ENCODE results near the gene GEMIN5. TPM values are rescaled to one million over a fixed set of nuclear protein-coding genes. Genes with fewer than 3 reads are reported as not detected.

The GEMIN5 gene
- total and polyA plus RNA-seq, 2 of the 13 experiments (the other 11 are each of a cell fraction or from before 2014, with no cell fraction given), result 6.6 to 28.6 TPM

- TF ChIP-seq, protein P1, sequence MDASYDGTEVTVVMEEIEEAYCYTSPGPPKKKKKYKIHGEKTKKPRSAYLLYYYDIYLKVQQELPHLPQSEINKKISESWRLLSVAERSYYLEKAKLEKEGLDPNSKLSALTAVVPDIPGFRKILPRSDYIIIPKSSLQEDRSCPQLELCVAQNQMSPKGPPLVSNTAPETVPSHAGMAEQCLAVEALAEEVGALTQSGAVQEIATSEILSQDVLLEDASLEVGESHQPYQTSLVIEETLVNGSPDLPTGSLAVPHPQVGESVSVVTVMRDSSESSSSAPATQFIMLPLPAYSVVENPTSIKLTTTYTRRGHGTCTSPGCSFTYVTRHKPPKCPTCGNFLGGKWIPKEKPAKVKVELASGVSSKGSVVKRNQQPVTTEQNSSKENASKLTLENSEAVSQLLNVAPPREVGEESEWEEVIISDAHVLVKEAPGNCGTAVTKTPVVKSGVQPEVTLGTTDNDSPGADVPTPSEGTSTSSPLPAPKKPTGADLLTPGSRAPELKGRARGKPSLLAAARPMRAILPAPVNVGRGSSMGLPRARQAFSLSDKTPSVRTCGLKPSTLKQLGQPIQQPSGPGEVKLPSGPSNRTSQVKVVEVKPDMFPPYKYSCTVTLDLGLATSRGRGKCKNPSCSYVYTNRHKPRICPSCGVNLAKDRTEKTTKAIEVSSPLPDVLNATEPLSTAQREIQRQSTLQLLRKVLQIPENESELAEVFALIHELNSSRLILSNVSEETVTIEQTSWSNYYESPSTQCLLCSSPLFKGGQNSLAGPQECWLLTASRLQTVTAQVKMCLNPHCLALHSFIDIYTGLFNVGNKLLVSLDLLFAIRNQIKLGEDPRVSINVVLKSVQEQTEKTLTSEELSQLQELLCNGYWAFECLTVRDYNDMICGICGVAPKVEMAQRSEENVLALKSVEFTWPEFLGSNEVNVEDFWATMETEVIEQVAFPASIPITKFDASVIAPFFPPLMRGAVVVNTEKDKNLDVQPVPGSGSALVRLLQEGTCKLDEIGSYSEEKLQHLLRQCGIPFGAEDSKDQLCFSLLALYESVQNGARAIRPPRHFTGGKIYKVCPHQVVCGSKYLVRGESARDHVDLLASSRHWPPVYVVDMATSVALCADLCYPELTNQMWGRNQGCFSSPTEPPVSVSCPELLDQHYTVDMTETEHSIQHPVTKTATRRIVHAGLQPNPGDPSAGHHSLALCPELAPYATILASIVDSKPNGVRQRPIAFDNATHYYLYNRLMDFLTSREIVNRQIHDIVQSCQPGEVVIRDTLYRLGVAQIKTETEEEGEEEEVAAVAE (CRISPR knock-in tag; IDR thresholded peaks at IDR 0.05; ENCODE audit: borderline replicate concordance), result no peak
- peak; percentile 49; the same call in 1 of the 2 replicates for TF ChIP-seq ATF7-NPFF (CRISPR knock-in tag; IDR thresholded peaks at IDR 0.05; ENCODE audit: low read depth)
- TF ChIP-seq ZNF616 (CRISPR knock-in tag; IDR thresholded peaks at IDR 0.05; ENCODE audit: low read depth), result no peak
- no peak for TF ChIP-seq ZNF773 (CRISPR knock-in tag; IDR thresholded peaks at IDR 0.05; ENCODE audit: borderline replicate concordance)
- no peak for TF ChIP-seq ZNF264 (CRISPR knock-in tag; IDR thresholded peaks at IDR 0.05)
- no peak for TF ChIP-seq NFYC (CRISPR knock-in tag; IDR thresholded peaks at IDR 0.05)
- TF ChIP-seq, protein P2, sequence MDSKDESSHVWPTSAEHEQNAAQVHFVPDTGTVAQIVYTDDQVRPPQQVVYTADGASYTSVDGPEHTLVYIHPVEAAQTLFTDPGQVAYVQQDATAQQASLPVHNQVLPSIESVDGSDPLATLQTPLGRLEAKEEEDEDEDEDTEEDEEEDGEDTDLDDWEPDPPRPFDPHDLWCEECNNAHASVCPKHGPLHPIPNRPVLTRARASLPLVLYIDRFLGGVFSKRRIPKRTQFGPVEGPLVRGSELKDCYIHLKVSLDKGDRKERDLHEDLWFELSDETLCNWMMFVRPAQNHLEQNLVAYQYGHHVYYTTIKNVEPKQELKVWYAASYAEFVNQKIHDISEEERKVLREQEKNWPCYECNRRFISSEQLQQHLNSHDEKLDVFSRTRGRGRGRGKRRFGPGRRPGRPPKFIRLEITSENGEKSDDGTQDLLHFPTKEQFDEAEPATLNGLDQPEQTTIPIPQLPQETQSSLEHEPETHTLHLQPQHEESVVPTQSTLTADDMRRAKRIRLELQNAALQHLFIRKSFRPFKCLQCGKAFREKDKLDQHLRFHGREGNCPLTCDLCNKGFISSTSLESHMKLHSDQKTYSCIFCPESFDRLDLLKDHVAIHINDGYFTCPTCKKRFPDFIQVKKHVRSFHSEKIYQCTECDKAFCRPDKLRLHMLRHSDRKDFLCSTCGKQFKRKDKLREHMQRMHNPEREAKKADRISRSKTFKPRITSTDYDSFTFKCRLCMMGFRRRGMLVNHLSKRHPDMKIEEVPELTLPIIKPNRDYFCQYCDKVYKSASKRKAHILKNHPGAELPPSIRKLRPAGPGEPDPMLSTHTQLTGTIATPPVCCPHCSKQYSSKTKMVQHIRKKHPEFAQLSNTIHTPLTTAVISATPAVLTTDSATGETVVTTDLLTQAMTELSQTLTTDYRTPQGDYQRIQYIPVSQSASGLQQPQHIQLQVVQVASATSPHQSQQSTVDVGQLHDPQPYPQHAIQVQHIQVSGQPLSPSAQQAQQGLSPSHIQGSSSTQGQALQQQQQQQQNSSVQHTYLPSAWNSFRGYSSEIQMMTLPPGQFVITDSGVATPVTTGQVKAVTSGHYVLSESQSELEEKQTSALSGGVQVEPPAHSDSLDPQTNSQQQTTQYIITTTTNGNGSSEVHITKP (CRISPR knock-in tag; IDR thresholded peaks at IDR 0.05; ENCODE audit: low read depth), result 0 out of 2 replicates have a peak, but pooled peaks have one; percentile 11
- TF ChIP-seq ZNF7 (CRISPR knock-in tag; IDR thresholded peaks at IDR 0.05), result peak; percentile 57; the same call in 1 of the 2 replicates
- no peak for TF ChIP-seq ZNF207 (IDR thresholded peaks at IDR 0.05; ENCODE audit: borderline replicate concordance)
- no peak for TF ChIP-seq TOE1 (CRISPR knock-in tag; IDR thresholded peaks at IDR 0.05)
- TF ChIP-seq REST (IDR thresholded peaks at IDR 0.05; ENCODE audit: borderline replicate concordance in 1 of 2, low read depth in 1 of 2, low read length in 2 of 2), result no peak; a peak in 1 of 4 replicates
- peak; percentile 24; the same call in 1 of the 2 replicates for TF ChIP-seq ZMYM4 (CRISPR knock-in tag; IDR thresholded peaks at IDR 0.05)
- no peak for TF ChIP-seq SKIL (CRISPR knock-in tag; IDR thresholded peaks at IDR 0.05; ENCODE audit: borderline replicate concordance)
- TF ChIP-seq SMARCC2 (IDR thresholded peaks at IDR 0.05), result no peak
Measured at GRCh38 chr5:154857530-154858296, 80.3 kb downstream of the GEMIN5 start (continued).

Measured in HepG2 (cell line).